ENCODE results near the gene SYF2.
"Not testable (repeated sequence)": the region's sequence is repeated elsewhere in the genome, so short reads cannot be mapped to it uniquely, and the experiment has no call there.

SYF2 gene

DNA sequence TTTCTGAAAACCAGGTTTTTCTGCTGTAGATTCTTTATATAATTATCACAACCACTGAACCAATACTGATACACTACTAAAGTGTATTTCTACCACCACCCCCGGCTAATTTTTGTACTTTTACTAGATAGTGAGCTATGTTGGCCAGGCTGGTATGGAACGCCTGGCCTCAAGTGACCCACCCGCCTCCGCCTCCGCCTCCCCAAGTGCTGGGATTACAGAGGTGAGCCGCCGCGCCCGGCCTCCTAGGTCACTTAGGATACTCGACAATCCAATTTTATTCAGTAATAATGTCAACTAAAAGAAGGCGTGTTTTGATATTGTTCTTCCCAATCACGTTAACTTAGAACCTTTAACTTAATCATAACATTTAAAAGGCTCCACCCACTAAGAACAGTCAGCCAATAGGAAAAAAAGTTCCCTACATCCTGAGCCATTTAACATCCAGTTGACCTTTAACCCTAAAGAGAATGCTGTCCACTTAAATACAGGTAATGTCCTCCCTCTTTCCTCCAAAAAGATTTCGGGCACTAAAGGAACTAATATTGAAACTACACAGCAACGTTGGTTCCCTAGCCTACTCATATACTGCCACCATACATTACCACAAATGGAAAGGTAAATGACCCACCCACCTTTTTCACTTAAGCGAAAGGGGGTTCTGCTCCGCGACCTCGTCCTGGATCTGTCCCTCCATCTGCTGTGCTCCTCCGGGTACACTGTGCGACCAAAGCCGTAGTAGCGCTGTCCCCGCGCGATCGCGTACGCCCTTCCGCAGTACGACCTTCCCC is 13.7 kb upstream of the SYF2 start:
- no peak for DNase-seq

DNA sequence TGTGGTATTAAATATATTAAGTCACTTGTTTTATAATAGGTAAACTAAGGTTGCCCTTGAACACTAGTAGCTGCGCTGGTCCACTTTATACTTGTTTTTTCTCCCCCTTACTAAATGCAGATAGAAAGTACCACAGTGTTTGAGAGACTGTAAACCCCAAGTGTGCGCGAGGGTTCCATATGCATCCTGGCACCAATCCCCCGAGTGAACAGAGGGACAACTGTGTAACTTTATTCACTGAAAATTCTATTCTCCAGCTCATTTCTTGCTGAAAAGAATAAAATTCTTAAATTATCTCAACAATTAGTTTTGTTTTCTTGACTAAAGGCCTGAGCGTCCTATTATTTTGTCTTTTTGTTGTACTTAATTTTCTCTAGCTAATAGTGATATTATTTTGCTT is 13.1 kb upstream of the SYF2 start:
- DNase-seq = no peak

DNA sequence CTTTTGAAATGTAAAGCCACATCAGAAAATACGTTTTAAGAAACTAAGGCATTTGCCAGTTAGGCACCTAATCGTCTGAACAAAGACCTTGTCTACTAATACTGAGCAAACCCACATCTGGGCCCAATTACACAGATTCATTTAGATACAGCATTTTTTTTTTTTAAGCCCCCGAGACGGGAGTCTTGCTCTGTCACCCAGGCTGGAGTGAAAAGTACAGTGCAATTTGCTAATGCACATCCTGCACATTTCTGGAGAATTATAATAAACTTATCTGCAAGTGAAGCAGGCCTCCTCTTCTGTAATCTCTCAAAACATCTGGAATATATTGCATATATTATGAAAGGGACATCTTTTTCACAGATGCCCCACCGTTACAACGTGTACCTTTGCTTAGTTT is 11.6 kb upstream of the SYF2 start:
- no peak for DNase-seq

DNA sequence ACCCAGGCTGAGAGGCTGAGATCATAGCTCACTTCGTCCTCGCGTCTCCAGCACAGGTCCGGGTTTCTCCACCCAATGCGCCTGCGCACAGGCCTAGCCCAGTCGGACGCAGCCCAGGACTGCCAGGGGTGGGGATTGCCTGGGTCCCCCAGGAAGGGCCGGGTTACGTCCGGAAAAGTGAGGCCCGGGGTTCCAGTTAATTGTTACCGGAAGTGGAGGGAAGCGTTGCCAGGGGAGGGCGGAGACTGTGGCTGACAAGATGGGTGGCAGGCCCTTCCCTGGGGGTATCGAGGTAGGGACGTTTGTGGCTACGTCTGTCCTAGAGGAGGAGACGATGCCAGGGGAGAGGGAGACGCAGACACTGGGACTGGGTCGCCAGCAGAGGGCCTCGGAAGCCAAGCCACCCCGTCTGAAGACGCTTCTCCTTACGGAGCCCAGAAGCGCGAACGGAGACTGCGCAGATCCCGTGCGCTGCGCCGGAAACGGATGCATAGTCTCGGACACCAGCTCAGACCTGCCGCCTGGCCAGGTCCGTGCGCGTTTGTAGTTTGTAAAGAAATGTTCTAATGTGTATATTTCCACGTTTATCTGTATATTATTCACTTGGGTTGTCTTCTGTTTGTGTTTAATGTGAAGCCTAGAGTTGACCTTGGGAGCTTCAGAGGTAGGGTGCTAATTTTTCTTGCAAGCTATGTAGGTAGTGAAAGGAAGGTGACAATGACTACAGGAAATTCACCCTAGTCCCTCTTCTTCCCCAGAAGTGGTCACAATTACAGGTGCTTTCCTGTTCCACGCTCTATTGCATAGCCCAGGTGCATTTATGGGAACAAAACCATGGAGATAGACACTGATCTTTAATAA is 7.6 kb upstream of the SYF2 start:
- DNase-seq = peak; percentile 93

DNA sequence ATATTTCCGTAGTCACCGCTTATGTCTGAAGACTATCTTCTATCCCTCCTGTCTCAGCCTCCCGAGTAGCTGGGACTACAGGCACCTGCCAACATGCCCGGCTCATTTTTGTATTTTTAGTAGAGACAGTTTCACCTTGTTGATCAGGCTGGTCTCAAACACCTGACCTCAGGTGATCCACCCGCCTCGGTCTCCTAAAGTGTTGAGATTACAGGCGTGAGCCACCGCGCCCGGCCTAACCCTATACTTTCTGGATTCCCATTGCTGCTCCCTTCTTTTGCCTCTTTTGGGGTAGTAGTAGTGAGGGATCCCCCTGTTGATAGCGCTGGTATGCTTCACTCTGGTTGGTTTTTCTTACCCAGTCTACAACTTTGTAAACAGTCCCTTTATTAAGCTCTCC is 5.7 kb upstream of the SYF2 start:
- DNase-seq = no peak

DNA sequence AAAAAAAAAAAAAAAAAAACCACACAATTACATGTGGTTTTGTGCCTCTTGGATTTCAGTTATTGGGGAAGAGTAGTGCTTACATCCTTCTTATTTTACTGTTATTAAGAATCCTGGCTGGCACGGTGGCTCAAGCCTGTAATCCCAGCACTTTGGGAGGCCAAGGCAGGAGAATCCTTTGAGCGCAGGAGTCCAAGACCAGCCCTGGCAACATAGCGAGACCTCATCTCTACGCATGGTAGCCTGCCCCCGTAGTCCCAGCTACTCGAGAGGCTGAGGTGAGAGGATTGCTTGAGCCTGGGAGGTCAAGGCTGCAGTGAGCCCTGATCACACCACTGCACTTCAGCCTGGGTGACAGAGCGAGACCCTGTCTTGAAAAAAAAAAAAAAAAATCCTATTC is 4.0 kb upstream of the SYF2 start:
- DNase-seq = not testable (repeated sequence)

DNA sequence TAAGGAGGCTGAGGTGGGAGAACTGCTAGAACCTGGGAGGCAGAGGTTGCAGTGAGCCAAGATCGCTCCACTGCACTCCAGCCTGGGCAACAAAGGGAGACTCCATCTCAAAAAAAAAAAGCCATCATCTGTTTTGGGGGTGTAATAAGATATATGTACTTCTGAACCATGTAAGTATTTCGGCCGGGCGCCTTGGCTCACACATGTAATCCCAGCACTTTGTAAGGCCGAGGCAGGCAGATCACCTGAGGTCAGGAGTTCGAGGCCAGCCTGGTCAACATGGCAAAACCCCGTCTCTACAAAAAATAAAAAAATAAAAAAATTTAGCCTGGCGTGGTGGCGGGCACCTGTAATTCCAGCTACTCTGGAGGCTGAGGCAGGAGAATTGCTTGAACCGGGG is 3.1 kb upstream of the SYF2 start:
- not testable (repeated sequence) for DNase-seq

DNA sequence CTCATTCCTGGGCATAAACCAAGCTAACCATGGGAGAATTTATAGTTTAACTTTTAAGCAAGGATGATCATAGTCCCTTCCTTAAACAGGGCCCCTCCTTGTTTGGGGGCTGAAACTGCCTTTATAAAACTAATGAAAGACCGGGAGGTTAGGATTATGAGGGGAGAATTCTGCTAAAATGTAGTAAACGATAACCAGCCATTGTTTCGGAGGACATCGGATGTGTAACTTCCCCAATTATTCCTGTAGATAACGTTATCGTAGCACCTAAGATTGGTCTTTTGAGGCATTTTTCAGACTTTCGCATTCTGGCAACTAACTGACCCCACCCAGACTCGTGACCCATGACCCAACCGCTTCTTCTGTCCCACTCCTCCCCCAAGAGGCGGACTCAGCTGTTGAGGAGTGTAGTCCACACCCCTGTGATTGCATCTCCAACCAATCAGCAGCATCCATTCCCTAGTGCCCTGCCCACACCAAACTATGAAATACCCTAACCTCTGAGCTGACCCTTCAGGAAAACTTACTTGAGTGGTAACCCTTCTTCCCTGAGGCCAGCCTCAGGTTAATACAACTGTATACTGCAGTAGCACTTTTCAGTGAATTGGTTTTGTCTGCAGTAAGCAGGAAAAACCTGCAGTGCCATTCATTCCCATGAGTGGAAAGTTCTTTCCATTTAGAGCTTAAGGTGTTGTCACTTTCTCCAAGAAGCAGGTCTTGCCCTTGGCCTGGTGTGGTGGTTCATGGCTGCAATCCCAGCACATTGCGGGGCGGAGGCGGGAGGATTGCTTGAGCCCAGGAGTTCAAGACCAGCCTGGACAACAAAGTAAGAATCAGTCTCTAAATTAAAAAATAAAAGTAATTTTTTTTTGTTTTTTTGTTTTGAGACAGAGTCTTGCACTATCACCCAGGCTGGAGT is 823 bp upstream of the SYF2 start:
- peak; percentile 80 for DNase-seq

DNA sequence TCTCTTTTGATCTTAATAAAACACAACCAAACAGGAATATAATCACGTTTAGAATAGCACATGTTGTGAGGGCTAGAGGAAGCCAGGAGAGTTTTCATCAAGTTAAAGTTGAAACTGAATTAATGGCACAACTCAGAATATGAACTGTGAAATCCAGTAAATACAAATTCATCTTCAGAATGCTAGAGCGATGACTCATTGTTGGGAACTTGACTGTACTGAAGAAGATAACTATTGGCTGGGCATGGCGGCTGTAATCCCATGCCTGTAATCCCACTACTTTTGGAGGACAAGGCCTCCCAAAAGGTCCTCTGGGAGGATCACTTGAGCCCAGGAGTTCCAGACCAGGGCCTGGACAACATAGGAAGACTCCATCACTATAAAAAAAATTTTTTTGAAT is 8.8 kb downstream of the SYF2 start:
- DNase-seq = no peak

DNA sequence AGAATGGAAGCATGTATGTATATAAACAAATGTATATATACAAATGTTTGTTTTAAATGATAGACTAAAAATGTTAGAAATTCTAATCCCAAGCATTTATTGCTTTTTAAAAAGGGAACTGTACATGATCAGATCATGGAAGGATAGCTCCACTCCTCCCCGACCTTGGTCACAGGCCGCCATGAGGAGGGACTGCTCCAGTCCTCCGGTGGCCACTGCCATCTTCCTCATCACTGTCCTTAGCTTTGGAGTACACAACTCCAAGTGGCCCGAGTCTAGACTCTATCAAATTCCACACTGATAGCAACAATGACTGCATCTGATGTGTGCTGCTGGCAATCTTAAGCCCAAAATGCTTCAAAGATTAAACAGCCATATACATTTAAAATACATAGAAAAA is 9.7 kb downstream of the SYF2 start:
- no peak for DNase-seq

DNA sequence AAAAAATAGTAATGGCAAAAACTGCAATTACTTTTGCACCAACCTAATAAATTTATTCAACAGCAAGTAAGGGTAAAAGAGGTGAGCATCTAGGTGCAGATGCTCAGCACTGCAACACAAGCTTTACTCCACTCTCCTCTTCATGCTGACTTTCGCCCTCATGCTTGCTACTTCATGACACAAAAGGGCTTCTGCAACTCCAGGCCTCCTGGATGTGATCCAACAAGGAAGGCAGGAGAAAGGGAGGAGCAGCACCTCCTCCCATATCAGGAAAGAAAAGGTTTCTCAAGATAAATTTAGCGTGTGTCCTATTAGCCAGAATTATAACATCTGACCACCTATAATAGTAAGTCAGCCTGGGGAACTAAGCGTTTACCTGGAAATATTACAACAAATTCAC is 11.6 kb downstream of the SYF2 start:
- no peak for DNase-seq

DNA sequence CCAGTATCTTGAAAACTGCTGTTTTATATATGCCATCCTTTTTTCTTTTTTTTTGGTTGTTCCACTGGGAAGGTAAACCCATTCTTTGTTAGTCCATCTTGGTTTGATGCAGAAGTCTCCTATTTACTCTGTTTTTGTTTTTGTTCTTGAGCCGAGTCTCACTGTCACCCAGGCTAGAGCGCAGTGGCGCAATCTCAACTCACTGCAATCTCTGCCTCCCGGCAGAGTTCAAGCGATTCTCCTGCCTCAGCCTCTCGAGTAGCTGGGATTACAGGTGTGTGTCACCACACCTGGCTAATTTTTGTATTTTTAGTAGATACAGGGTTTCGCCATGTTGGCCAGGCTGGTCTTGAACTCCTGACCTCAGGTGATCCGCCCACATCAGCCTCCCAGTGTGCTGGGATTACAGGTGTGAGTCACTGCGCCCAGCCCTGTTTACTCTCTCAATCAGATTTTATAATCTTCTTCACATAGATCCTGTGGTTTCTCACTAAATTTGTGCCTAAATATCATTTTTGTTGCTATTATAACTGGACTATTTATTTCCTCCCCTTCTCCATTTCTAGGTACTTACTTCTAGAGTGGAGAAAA is 12.5 kb downstream of the SYF2 start:
- DNase-seq = no peak

DNA sequence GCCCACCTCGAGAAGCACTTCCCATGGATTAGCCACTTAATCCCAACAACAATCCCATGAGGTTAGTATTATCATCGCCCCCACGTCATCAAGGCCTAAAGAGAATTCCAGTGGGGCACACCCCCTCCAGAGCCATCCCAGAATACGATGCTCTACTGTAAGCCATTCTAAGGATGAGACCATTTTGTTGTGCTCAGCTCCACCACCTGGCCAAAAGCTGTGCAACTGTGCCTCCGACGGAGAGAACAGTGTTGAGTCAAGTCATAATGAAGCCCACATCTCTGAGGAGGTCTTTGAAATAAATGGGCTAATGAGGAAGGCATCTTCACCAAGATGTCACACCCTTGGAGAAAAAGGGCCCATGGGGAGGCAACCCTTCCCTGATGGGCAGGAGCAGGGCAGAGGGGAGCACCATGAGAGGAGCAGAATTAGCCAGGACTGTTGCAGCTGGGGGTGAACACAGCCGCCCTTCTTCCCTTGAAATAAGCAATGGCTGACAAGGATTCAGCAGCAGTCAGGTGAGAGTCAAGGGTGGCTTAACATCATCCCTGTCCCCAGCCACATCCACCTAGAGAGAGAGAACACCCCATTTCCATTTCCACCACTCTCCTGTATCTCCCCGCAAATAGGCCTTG is 14.6 kb downstream of the SYF2 start:
- no peak for DNase-seq

DNA sequence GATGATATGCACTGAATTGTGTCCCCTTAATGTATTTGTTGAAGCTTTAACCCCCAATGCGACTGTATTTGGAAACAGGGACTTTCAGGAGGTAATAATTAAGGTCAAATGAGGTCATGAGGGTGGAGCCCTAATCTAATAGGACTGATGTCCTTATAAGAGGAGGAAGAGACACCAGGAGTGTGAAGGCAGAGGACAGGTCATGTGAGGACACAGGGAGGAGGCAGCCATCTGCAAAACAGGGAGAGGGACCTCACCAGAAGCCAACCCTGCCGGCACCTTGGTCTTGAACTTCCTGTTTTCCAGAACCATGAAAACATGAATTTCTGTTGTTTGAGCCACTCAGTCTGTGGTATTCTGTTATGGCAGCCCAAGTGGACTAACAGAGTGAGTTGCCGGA is 15.3 kb downstream of the SYF2 start:
- no peak for DNase-seq

DNA sequence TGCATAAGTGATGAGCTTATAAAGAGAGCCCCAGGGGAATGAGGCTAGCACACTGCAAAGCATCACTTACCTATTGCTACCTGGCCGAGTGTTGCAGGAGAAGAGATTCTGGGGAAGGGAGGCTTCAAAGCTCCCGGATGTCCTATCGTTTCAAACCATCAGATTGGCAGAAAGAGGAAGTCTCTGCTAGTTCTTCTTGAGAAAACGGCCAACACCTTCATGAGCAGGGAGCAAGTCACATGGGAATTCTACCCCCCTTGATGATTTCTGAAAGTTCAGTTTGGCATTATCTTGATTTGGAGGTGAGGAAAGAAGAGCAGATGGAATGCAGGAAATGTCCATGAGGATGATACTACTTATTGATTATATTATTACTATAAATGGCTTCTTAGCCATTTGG is 16.2 kb downstream of the SYF2 start:
- no peak for DNase-seq

DNA sequence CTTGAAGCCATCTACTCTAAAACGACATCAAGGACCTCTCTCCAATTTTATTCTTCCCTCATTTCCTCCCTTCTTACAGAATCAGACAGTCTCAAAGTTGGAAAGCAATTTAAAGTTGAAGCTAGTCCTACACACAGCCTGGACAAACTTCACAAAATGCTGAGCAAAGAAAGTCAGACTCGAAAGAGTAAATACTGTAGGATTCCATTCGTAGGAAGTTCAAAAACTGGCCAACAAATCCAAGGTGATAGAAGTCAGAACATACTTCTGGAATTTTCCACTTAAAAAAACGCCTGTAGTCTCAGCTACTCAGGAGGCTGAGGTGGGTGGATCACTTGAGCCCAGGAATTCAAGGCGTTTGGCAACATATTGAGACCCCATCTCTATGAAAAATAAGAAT is 19.6 kb downstream of the SYF2 start:
- DNase-seq = no peak

DNA sequence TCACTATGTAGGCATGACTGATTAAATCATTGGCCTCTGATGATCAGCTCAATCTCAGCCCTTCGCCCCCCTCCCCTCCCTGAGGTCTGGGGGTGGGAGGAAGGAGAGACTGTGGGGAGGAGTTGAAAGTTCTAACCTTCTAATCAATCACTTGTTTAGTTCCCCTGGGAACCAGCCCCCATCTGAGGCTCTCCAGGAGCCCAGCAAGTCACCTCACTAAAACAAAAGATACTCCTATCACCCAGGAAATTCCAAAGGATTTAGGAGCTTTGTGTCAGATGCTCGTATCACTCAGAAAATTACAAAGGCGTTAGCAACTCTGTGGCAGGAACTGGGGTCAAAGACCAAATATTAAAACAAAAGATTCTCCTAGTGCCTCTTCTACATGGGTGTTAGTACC is 21.6 kb downstream of the SYF2 start:
- no peak for DNase-seq

DNA sequence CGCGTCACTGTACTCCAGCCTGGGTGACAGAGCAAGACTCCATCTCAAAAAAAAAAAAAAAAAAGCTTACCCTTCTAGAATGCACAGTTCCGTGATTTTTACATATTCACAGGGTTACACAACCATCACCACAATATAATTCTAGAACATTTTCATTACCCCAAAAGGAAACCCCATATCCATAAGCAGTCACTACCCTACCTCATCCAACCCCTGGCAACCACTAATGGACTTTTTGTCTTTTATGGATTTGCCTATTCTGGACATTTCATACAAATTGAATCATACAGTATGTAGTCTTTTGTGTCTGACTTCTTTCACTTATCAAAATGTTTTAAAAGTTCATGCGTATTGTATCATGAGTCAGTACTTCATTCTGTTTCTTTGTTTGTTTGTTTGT is 22.8 kb downstream of the SYF2 start:
- DNase-seq = no peak

DNA sequence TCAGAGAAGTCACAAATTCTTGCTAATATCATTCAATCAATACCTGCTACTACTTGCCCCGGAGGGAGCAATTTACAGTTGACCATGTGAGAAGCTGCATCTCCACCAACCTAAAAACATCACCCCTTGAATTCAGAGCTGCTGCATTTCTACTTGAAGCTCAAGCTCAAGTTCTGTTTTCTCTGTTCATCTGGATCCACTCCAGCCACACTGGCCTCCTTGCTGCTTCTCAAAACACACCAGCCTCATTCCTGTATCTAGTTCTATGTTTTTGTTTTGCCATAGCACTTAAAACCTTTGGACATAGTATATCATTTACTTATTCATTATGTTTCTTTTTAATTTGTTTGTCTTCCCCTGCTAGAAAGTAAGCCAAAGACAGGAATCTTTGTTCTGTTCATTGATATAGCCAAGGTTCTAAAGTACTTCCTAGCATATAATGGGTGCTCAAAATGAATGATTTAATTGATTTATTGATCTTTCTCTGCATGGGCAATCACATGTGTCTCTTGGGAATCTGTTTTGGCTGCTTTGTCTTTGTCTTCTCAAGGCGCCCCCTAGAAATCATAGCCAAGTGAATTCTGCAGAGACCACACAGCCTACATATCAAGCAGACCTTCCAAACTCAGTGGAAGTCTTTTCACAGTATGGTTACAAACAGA is 23.6 kb downstream of the SYF2 start:
- no peak for DNase-seq

DNA sequence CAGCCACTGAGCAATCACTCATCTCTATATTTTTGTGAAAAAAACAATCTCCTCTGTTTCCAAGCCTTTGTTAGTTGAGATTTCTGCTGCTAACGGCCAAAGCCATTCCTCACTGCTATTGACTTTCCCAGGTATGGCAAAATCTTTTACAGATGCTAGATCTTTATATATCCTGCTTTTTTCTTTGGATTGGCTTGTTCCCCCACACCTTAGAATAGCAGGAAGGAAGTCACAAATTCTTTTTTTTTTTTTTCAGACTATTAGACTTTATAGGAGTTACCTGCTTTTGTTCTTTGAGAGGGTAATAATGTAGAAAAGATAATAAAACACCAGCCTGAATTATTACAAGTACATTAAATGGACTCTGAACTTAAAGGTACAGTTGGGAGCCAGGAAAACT is 24.2 kb downstream of the SYF2 start:
- DNase-seq = no peak

DNA sequence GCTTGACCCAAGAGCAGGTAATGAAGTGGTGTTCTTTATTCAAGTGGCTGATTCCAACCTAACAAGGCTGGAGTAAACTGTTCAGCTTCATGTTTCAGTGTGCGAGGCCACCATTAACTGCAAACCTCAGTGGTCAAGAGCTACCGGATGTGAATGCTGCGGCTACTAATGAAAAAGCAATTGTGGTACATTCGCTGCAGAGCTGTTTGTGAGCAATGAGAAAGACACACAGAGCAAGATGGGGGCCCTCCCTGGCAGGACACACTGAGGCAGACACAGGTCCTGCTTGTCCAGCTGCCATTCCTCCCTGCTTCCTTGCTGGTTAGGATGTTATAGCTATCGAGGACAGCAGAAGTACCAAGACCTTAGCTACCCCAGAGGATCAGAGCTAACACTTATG is 26.1 kb downstream of the SYF2 start:
- no peak for DNase-seq

DNA sequence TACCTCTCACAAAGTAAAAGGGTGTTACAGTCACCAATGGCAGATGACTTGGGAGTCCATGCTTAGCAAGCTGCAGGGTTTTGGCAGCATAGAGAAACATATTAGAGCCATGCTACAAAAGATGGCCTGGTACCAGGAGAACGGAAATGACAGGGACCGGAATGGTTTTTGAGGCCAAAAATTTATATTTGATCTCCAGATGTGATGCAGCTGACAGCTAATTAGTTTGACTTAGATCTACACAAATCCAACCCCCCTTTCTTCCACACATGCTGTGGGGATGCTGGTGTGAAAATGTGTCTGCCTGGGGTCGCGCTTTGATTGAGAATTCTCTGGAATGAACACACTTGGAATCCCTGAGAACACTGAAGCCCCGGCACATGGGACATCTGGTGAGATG is 26.5 kb downstream of the SYF2 start:
- DNase-seq = no peak

All from CD4-positive, alpha-beta T cell treated with Interleukin-12 subunit alpha and Interleukin-12 subunit beta, for 1 hour (primary cell).